IPS-15b (cell line): Measurements from ENCODE around the gene SEMA7A.

Experiments
- H3K27me3 ChIP-seq: one replicate; pipeline ENCODE4 v1.6.1; 2013; ENCODE audit warnings: low read length; ENCODE audit not compliant: control insufficient read depth, insufficient read depth
- H3K36me3 ChIP-seq: one replicate; pipeline ENCODE4 v1.6.1; 2013; ENCODE audit warnings: low read length; ENCODE audit not compliant: control insufficient read depth, insufficient read depth
- H3K4me1 ChIP-seq: one replicate; pipeline ENCODE4 v1.6.1; 2013; ENCODE audit warnings: mild to moderate bottlenecking, low read length; ENCODE audit not compliant: control insufficient read depth, insufficient read depth
- H3K4me3 ChIP-seq: one replicate; pipeline ENCODE4 v1.5.1; 2013; ENCODE audit warnings: low read depth, low read length
- H3K9ac ChIP-seq: one replicate; pipeline ENCODE4 v1.6.1; 2013; ENCODE audit warnings: low read depth, mild to moderate bottlenecking, low read length
- H3K9me3 ChIP-seq: one replicate; pipeline ENCODE4 v1.6.1; 2013; ENCODE audit warnings: mild to moderate bottlenecking, low read length; ENCODE audit not compliant: control insufficient read depth, insufficient read depth

SEMA7A gene

GRCh38 chr15:74426404-74427281 is 7.1 kb downstream of the SEMA7A start:
- Histone ChIP-seq H3K4me3 (no peak overlapping the region), H3K27me3 (no peaks in the 10 kb centered on the region), H3K36me3 (peaks cover 3% of the 10 kb centered on the region), H3K4me1 (no peaks in the 10 kb centered on the region), H3K9me3 (no peaks in the 10 kb centered on the region), H3K9ac (no peak overlapping the region)

GRCh38 chr15:74425630-74426029 is 8.1 kb downstream of the SEMA7A start:
- no peak overlapping the region for H3K9ac ChIP-seq
- no peak overlapping the region for H3K4me3 ChIP-seq
- no peaks in the 10 kb centered on the region for H3K9me3 ChIP-seq
- H3K27me3 ChIP-seq = no peaks in the 10 kb centered on the region
- no peaks in the 10 kb centered on the region for H3K4me1 ChIP-seq
- H3K36me3 ChIP-seq = peaks cover 3% of the 10 kb centered on the region

DNA sequence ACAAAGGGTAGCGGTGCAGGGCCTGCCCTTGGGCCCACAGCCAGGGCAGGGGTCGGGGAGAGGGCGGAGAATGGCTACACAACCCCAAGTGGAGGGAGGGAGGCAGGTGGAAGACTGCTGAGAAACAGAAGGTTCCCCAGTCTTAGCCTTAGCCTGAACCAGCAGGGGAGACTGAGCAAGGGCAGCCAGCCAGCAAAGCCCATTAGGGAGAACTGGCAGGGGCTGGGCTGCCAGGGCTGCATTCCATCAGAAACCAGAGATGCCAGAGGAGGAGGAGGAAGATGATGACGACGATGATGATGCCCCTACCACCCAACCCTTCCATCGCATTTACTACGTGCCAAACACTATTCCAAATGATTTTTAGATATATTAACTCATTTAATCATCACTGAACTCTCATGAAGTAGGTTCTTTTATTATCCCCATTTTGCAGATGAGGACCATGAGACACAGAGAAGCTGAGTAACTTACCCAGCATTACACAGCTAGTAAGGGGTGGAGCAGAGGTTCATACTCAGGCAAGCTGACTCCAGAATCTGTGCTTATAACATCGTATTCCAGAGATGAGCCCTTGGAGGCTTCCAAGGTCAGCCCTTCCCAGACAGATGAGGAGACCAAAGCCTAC is 8.7 kb downstream of the SEMA7A start:
- Histone ChIP-seq H3K9me3 (no peaks in the 10 kb centered on the region), H3K27me3 (no peaks in the 10 kb centered on the region), H3K36me3 (peaks cover 3% of the 10 kb centered on the region), H3K4me1 (no peaks in the 10 kb centered on the region), H3K9ac (no peak overlapping the region), H3K4me3 (no peak overlapping the region)

GRCh38 chr15:74423431-74424257 is 10.1 kb downstream of the SEMA7A start:
- Histone ChIP-seq H3K36me3 (peaks cover 3% of the 10 kb centered on the region), H3K9me3 (no peaks in the 10 kb centered on the region), H3K9ac (no peak overlapping the region), H3K4me3 (no peak overlapping the region), H3K4me1 (no peaks in the 10 kb centered on the region), H3K27me3 (no peaks in the 10 kb centered on the region)

DNA sequence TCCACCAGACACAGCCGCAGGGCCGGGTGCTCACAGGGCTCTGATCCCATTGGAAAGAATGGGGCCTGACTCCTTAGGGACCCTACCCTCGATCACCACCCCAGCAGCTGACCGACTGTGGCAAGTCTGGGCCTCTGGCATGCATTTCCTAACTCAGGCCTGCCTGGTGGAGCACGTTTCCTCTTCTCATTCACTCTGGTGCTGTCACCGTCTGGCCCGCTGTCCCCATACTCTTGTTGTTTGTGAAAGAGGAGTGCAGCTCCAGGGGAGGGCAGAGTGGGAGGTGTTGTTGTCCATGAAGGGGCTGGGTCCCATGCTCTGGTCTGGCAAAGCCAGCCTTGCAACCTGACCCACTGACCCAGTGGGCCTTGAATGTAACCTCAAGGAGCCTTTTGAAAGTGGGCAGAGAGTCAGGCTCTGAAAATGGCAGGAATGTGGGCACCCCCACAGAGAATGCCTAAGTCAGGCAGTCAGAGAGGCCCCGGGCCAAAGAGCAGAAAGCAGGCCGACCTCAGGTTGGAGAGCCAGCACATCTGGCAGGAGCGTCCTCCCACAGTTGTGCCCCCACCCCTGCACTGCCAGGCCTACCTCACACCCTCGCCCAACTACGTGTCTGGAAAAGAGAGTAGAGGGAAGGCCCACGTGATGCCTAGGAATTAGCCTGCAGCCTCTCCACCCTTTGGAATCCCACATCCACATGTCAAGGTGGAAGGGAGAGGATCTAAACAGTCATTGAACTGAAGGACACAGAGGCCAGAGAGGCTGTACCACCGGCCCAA is 10.9 kb downstream of the SEMA7A start:
- Histone ChIP-seq H3K4me3 (no peak overlapping the region), H3K4me1 (no peaks in the 10 kb centered on the region), H3K9me3 (no peaks in the 10 kb centered on the region), H3K9ac (no peak overlapping the region), H3K27me3 (no peaks in the 10 kb centered on the region), H3K36me3 (peaks cover 3% of the 10 kb centered on the region)

GRCh38 chr15:74422265-74422651 is 11.5 kb downstream of the SEMA7A start:
- no peaks in the 10 kb centered on the region for H3K9me3 ChIP-seq
- no peak overlapping the region for H3K4me3 ChIP-seq
- no peaks in the 10 kb centered on the region for H3K4me1 ChIP-seq
- peaks cover 3% of the 10 kb centered on the region for H3K36me3 ChIP-seq
- no peaks in the 10 kb centered on the region for H3K27me3 ChIP-seq
- H3K9ac ChIP-seq = no peak overlapping the region

DNA sequence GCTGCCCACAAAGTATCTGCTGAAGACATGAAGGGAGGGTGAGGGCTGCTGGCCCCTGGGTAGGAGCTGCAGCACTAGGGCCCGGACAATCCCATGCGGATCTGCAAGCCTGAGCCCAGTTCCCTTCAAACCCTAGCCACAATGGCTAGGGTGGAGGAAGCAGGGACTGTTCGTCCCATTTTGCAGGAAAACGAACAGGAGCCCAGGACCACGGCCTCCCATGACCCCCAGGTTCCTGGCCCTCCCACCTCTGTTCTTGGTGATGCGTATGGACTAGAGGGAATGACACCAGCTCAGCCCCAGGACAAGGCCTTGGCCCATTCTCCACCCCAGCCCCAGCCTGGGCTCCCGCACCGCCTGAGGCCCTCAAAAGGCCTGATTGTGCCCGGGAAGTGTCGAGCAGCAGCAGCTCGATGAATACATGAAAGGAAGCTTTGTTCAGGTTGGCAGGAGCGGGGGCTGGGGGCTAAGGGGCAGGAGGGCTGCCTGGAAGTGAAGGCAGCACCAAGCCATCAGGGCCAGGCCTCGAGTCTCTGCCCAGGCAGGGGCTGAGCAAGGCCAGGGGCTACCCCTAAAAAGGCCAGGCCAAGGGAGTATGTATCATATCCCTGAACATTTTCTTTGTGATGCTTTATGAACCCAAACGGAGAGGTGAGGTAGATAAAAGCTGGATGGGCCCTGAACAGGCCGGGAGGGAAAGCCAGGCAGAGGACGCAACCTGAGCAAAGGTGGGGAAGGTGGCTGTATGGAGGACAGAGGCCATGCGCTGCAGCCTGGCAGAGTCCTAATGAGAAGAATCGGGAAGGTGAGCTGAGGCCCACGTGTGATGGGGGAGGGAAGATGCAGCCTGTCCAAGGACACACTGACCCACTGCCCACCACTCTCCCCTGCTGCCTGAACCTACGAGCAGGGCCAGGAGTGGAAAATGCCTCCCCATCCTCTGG is 12.2 kb downstream of the SEMA7A start:
- H3K9ac ChIP-seq = no peak overlapping the region
- no peak overlapping the region for H3K4me3 ChIP-seq
- no peaks in the 10 kb centered on the region for H3K9me3 ChIP-seq
- H3K27me3 ChIP-seq = no peaks in the 10 kb centered on the region
- no peaks in the 10 kb centered on the region for H3K4me1 ChIP-seq
- peaks cover 3% of the 10 kb centered on the region for H3K36me3 ChIP-seq

DNA sequence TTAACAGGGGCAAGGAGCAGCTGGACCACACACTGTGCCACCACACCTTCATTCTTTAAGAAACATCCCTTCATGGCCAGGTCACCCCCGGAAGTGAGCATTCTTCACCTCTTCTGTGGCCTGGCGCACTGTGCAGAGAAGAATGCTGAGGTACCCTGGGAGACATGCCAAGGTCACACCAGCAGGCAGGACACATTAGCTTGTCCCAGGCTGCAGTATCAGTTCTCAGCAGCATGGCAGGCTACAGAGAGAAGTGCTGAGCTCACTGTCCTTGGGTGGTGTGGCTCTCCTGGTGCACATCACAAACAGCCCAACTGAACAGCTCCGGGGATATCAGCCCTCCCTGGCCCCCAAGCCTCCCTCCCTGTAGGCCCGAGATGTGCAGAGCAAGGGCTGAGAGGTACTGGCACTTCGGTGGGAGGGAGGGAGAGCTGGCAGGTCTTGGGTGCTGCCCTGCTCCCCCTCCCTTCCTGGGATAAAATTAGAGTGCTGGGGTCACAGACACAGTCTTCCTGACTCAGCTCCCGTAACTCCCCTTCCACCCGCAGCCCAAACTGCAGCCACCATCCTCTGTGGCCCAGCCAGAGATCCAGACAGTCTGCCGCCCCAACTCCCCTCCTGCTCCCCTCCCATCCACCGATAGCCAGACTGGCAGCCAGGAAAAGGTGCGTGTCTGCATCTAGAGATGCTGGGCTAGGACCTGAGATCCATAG is 13.4 kb downstream of the SEMA7A start:
- H3K9ac ChIP-seq = no peak overlapping the region
- H3K4me3 ChIP-seq = no peak overlapping the region
- H3K4me1 ChIP-seq = no peaks in the 10 kb centered on the region
- peaks cover 13% of the 10 kb centered on the region for H3K36me3 ChIP-seq
- H3K27me3 ChIP-seq = no peaks in the 10 kb centered on the region
- H3K9me3 ChIP-seq = no peaks in the 10 kb centered on the region

- Histone ChIP-seq H3K9me3 (no peaks in the 10 kb centered on the region), H3K36me3 (peaks cover 19% of the 10 kb centered on the region), H3K4me3 (no peak overlapping the region), H3K27me3 (no peaks in the 10 kb centered on the region), H3K4me1 (no peaks in the 10 kb centered on the region), H3K9ac (no peak overlapping the region)
Observed at GRCh38 chr15:74419432-74419831, 14.3 kb downstream of the SEMA7A start.
